Retina (tissue), 1 donor: ENCODE data around the gene IL1RL1.

ENCODE experiments used
- DNase-seq: peaks from one replicate; pipeline ENCODE4 v3.0.0-alpha.2; 2016

IL1RL1 gene

GRCh38 chr2:102310964-102311640 is at the start of gene IL1RL1:
TSS of gene IL1RL1 (plus strand) at chr2:102311563. CDS start at chr2:102338265, 26,702 bp downstream.
- DNase-seq, result no peak

- no peak for DNase-seq
Observed at GRCh38 chr2:102262216-102263129, 48.9 kb upstream of the IL1RL1 start.

GRCh38 chr2:102264952-102265351 is 46.4 kb upstream of the IL1RL1 start:
- DNase-seq, result no peak

- DNase-seq, result no peak
Observed at GRCh38 chr2:102266204-102266603, 45.2 kb upstream of the IL1RL1 start.

- no peak for DNase-seq
Observed at GRCh38 chr2:102267774-102268173, 43.6 kb upstream of the IL1RL1 start.

- no peak for DNase-seq
Observed at GRCh38 chr2:102268510-102269199, 42.7 kb upstream of the IL1RL1 start.

GRCh38 chr2:102269200-102269524 is 42.2 kb upstream of the IL1RL1 start:
- no peak for DNase-seq

GRCh38 chr2:102271844-102272243 is 39.5 kb upstream of the IL1RL1 start:
- DNase-seq, result no peak

GRCh38 chr2:102273619-102274211 is 37.6 kb upstream of the IL1RL1 start:
- DNase-seq, result no peak

- DNase-seq, result no peak
Observed at GRCh38 chr2:102276549-102277201, 34.7 kb upstream of the IL1RL1 start.

GRCh38 chr2:102277202-102277700 is 34.1 kb upstream of the IL1RL1 start:
- DNase-seq, result no peak

GRCh38 chr2:102278720-102279390 is 32.5 kb upstream of the IL1RL1 start:
- no peak for DNase-seq

GRCh38 chr2:102279391-102279735 is 32.0 kb upstream of the IL1RL1 start:
- no peak for DNase-seq

- DNase-seq, result no peak
Observed at GRCh38 chr2:102282678-102283091, 28.7 kb upstream of the IL1RL1 start.

GRCh38 chr2:102283996-102284395 is 27.4 kb upstream of the IL1RL1 start:
- DNase-seq, result no peak

- DNase-seq, result no peak
Observed at GRCh38 chr2:102284611-102285010, 26.8 kb upstream of the IL1RL1 start.

- no peak for DNase-seq
Observed at GRCh38 chr2:102285368-102285767, 26.0 kb upstream of the IL1RL1 start.

- DNase-seq, result no peak
Observed at GRCh38 chr2:102286041-102286440, 25.3 kb upstream of the IL1RL1 start.

GRCh38 chr2:102289129-102289528 is 22.2 kb upstream of the IL1RL1 start:
- DNase-seq, result no peak

- DNase-seq, result no peak
Observed at GRCh38 chr2:102290594-102290993, 20.8 kb upstream of the IL1RL1 start.

GRCh38 chr2:102291319-102292075 is 19.9 kb upstream of the IL1RL1 start:
- no peak for DNase-seq
